HPDE6-E6E7 (cell line): ENCODE results near the gene SNX20.

Source experiments
- DNase-seq: peaks from one replicate; pipeline ENCODE4 v3.0.0; 2011; ENCODE audit warnings: missing footprints; ENCODE audit errors: extremely low spot score

SNX20 gene

GRCh38 chr16:50680556-50680893, 587 bp downstream of the SNX20 start:
- DNase-seq, result no peak

DNA sequence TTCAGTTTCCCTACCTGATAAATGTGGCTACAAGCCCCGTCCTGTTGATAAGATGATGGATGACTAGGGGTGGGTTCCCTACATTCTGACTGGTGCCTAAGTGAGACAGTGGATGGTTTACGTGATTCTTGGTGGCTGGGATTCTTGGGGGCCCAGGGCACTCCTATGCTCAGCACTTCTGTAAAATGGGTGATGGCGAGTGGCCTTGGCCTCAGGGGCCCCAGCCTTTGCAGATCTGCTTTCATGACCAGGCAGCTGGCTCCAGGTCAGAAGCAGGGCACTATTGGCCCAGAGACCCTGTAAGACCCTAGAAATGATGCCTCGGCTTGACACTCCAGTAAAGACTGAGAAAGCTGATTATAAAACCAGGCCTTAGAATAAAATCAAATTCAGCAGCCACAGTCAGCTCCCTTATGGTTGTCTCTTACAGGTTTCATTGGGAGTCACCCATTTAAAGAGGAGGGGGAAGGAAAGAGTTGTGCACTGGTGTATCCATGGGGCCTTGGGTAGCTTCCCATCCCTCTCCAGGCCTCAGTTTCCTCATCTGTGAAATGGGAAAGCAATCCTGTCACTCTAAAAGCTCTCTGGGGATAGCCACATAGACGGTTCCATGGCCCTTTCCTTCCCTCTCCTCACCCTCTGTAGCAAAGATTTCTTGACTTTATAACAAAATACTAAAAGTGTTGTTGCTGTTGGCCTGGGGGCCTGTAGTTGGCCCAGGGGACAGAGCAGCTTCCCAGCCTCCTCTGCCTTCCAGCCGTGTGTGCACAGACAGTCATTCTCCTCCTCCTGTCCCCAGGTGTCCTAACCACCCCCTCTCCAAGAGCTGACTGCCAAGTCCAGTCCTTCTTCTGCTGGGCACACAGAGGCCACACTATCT, 1.2 kb downstream of the SNX20 start:
- no peak for DNase-seq

DNA sequence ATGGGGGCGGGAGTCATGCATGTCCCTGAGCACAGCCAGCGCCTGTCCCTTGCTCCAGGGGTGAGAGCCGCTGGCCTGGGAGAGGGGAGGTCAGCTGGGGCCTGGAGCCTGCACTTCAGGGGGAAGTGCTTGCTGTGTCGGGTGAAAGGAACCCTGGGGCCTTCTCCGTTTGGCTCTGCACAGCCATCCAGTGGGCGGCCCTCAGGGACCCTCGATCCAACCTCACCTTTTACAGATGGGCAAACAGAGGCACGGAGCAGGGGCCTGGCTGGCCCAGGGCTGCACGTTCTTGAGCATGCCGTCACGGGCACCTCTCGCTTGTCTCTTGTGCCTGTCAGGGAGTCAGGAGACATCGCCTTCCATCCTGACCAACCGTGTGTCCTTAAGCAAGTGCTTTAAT, 1.8 kb downstream of the SNX20 start:
- no peak for DNase-seq

DNA sequence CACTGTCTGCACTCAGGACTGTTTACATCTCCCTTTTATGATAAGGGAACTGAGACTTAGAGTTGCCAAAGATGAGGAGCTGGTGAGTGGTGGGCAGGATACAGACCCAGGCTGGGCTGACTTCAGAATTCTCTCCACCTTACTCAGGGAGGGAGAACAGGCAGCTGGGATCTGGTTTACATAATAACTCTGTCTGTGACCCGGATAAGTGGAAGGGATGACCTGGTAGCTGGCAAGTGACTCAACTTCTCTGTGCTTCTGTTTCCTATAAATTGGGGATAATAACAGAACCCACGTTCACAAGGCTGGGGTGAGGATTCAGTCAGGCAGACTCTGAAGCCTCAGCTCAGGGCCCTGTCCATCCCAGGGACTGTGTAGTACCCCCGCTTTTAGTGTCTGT, 2.6 kb downstream of the SNX20 start:
- DNase-seq, result no peak

DNA sequence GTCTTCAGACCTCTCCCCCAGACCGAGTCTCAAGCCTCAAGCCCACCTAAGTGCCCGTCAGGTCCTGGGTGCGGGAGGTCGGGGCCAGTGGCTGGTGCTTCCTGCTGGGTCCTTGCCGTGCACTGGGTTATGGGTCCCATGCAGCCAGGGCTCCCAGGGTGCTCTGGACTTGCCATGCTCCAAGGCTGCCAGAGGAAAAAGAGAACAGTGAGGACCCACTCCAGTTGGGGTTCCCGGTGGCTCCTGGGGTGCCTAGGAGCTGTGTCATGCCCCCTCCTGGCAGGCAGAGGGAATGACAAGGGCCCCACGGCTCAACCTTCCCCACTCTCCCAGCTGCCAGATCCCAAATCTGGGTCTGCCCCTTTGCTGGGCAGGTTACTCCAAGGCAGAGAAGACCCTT, 3.8 kb downstream of the SNX20 start:
- DNase-seq, result no peak

- no peak for DNase-seq
Measured at GRCh38 chr16:50676684-50677225, 4.4 kb downstream of the SNX20 start.

DNA sequence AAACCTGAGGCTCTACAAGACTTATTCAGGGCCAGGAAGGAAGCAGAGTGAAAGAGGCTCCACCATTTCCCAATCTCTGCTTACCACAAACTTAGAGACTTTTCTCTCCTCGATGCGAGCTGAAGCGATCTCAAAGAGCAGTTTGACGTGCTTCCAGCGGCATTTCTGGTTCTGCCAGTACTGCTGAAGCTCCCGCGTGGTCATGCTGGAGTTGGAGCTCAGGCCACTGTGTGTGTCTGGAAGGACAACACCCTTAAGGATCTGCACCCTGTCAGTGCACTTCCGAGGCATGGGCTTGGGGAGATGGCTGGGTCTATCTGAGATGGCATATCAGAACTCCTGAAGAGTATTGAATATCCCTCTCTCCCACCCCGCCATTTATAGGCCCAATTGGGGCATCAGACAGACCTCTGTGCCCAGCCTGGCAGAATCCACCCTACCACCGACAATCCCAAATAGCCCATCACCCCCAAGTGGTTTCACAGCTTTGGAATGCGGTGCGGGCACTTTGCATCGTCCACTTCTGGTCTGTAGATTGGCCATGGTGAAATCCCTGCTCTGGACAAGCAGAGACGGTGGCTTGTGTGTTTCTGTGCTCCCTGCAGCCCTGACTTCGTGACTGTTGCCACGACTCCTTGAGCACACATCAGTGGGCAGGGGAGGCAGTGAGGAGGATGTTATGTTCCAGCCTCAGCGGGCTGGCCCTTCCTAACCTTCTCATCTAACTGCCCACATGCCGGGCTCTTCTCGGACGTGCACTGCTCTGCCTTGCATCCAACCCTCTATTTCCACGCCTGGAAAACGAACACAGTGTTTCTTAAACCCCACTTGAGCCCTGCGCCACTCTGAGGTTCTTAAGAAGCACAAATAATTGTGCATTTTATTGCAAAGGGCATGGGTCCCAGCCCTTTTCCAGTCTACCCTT, 5.2 kb downstream of the SNX20 start:
- DNase-seq, result no peak

DNA sequence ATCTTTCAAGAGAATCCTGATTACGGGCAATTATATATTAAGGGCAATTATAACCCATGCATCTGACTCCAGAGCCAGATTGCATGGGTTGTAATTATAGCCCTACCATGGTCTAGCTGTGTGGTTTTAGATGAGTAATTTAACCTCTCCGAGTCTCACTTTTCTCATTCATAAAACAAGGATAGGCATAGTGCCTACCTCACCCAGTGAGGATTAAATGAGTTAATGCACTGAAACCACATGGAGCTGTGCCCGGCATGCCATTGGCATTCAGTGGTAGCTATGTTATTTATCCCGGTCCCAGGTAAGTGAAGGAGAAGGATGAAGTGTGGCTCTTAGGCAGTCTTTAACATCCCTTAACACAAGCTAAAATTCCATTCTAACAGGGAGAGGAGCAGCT, 6.3 kb downstream of the SNX20 start:
- DNase-seq, result no peak

GRCh38 chr16:50673496-50674275, 7.4 kb downstream of the SNX20 start:
- no peak for DNase-seq

DNA sequence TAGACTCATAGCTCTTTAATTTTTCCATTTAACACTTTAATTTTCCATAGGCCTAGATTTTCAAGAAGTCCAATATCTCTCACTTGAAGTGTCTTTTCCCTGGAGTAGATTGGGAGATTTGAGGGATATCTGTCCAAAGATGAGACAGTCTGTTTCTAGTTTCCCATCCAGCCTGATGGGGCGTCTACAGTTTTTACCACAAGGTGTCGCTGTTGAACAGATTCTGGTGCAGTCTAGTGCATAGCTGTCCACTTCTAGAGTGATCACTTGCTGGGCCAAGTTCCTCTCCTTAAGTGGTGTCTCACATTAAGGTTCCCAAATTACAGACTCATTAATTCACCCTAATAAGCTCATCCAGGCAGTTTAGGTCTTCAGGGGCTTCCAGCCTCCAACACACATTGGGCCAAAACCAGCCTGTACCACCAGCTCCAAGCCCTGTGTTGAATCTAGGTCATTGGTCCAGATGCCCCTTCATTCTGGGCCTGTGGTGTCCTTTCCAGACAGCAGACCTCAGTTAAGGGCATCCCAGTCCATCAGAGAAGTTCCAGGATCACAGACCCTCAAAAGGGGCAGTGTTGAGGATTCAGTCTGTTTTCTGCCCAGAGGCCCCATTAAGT, 9.4 kb downstream of the SNX20 start:
- DNase-seq, result no peak

DNA sequence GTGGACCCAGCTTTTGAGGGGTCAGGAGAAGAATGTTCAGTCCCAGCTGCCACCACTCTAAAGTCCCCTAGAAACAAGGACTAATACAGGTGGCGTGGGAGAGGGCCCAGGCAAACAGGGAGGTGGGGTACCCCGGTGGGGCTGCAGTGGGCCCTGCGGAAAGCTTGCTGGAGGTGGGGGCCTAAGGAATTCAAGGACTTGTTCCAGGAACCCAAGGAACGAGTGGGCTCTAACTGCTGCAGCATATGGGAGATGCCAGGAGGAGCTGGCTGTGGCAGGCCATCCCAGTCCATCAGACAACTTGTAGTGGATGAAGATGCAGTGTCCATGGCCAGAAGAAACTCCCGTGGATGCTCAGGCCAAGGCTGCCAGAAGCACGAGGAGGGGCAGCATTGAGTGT, 10.6 kb downstream of the SNX20 start:
- DNase-seq, result no peak

- no peak for DNase-seq
Measured at GRCh38 chr16:50669741-50670140, 11.4 kb downstream of the SNX20 start.

DNA sequence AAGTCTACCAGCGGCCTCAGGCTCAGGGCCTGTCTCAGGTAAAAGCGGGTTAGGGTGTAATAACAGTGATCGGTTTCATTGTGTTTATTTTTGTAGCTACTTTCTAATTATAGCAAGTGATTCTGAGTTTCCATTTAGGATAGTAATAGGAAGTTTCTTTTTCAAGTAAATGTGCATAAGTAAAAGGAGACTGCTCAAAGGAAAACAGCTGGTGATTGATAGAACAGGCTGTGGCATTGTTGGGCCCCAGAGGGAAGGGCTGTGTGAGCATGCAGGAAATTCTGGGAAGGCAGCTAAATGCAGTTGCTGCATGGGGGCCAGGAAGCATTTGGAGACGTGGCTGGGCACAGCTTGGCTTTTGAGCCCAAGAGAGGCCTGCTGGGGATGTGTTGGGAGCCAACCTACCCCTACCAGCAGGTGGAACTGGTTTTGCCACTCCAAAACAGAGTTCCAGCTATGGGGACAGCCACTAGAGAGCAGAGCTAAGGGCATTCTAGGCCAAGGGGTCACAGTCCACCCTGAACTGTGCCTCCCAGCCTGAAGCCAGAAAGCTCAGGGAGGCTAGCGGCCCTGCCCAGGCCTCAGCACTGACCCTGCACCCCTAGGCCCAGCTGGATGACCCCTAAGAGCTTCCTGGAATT, 12.6 kb downstream of the SNX20 start:
- no peak for DNase-seq

DNA sequence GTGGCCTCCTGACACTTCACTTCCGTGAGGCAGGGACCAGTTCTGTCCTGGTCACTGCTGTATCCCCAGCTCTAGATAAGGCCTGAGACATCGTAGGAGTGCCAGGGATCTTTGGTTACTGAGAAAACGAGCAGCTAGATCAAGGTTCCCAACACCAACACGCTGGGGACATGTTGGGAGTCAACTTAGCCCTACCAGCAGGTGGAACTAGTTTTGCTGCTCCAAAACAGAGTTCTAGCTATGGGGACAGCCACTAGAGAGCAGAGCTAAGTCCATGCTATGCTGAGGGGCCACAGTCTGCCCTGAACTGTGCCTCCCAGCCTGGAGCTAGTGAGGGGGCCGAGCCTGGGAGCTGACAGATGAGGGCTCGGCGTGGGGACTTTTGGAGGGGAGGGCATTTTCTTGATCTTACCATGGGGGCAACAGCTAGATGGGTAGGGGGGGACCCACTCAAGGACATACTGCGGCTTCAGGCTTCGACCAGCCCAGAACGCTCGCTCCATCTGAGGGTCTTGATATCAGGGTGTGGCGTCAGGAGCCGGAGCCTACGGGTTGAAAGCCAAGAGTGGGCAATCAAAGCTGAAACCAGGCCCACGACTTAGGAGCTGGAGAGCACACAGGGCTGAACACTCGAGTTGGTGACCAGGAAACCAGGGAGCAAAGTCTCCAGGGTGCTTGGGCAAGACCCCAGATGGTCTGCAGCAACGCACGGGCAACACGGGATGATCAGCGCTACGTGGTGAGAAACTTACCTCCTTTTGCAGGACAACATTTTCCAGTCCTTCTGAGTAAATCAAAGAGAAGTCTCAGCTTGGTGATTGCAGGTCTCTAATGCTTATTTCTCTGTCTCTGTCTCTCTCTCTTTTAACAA, 13.4 kb downstream of the SNX20 start:
- no peak for DNase-seq

- no peak for DNase-seq
Measured at GRCh38 chr16:50666658-50667496, 14.2 kb downstream of the SNX20 start.

DNA sequence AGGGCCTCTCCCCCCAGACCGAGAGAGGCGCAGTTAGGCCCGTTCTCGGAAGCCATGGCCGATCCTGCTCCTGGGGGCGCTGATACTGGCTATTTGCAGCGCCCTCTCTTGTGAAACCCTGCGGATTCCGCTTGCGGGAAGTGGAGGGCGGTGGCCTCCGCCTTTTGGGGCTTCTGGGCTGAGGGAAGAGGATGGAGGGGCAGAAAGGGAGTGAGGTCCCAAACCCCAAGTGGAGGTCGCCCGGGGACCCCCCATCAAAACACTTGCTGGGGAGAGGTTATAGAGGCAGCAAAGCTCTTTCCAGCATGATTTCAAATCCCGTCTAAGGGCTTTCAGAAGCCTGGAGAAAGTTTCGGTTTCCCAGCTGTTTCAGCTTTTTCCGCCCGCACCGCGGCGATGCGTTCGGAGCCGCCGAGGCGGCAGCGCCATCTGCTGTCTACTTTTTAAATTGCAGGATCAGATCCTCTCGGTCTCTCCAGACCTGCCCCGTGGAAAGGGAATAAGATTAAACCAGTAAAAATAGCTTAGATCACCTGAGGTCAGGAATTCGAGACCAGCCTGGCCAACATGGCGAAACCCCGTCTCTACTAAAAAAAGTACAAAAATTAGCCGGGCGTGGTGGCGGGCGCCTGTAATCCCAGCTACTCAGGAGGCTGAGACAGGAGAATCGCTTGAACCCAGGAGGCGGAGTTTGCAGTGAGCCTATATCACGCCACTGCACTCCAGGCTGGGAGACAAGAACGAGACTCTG, 15.8 kb downstream of the SNX20 start:
- peak; percentile 81 for DNase-seq

DNA sequence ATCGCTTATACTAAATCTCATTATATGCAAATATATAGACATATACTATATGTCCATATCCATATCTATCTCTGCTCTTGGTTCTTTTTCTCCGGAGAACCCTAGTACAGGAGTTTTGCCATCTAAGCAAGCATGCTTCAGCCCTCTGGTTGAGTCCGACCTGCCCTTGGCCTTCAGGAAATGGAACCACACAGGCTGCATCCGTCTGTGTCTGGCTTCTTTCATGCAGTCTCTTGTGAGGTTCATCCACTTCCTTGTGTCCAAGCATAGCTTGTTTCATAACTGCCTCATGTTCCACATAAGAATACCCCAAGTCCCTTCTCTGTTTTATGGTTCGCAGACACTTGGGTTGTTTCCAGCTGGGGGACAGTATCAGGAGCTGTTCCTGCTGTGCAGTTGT, 16.8 kb downstream of the SNX20 start:
- DNase-seq, result no peak

GRCh38 chr16:50662306-50662940, 18.7 kb downstream of the SNX20 start:
- DNase-seq, result no peak
